Activated T-helper 9 cell treated with anti-CD3 and anti-CD28 coated beads, Interleukin-2, amount 50 U/mL, for 16 hours (primary cell): ENCODE results near the gene USB1.

Source experiments
- DNase-seq: peaks from one replicate; pipeline ENCODE4 v3.0.0-alpha.2; 2020; ENCODE audit warnings: low read depth

The USB1 gene

GRCh38 chr16:58000706-58001676 lies at the start of gene USB1:
Gene USB1, plus strand, starts transcription at chr16:58001407. Its CDS starts 77 bp downstream, at chr16:58001484.
- DNase-seq = peak; percentile 78

- DNase-seq = no peak
These were observed 48.3 kb upstream of the USB1 start for GRCh38 chr16:57952909-57953308.

GRCh38 chr16:57953857-57954256 lies 47.4 kb upstream of the USB1 start:
- DNase-seq = no peak

GRCh38 chr16:57955572-57956188 lies 45.5 kb upstream of the USB1 start:
- no peak for DNase-seq

- no peak for DNase-seq
These were observed 44.9 kb upstream of the USB1 start for GRCh38 chr16:57956270-57956808.

- DNase-seq = no peak
These were observed 44.1 kb upstream of the USB1 start for GRCh38 chr16:57956924-57957672.

- no peak for DNase-seq
These were observed 43.4 kb upstream of the USB1 start for GRCh38 chr16:57957673-57958392.

GRCh38 chr16:57958544-57958943 lies 42.7 kb upstream of the USB1 start:
- no peak for DNase-seq

- no peak for DNase-seq
These were observed 42.1 kb upstream of the USB1 start for GRCh38 chr16:57959121-57959520.

- DNase-seq = no peak
These were observed 41.4 kb upstream of the USB1 start for GRCh38 chr16:57959804-57960203.

- DNase-seq = no peak
These were observed 40.9 kb upstream of the USB1 start for GRCh38 chr16:57960310-57960709.

- no peak for DNase-seq
These were observed 40.3 kb upstream of the USB1 start for GRCh38 chr16:57960826-57961472.

- no peak for DNase-seq
These were observed 39.7 kb upstream of the USB1 start for GRCh38 chr16:57961538-57961937.

- no peak for DNase-seq
These were observed 39.2 kb upstream of the USB1 start for GRCh38 chr16:57962046-57962445.

- no peak for DNase-seq
These were observed 38.5 kb upstream of the USB1 start for GRCh38 chr16:57962756-57963155.

GRCh38 chr16:57964157-57964700 lies 37.0 kb upstream of the USB1 start:
- no peak for DNase-seq

- no peak for DNase-seq
These were observed 34.9 kb upstream of the USB1 start for GRCh38 chr16:57966204-57966771.

- no peak for DNase-seq
These were observed 34.2 kb upstream of the USB1 start for GRCh38 chr16:57966986-57967385.

GRCh38 chr16:57967916-57968315 lies 33.3 kb upstream of the USB1 start:
- no peak for DNase-seq

- DNase-seq = no peak
These were observed 31.6 kb upstream of the USB1 start for GRCh38 chr16:57969451-57970123.
